GM19395 (cell line): ENCODE data around the gene LAMA4.

ENCODE experiments used
- ATAC-seq: cut with Tn5 transposase; IDR thresholded peaks from one replicate; pipeline ENCODE4 v1.9.1; 2021; ENCODE audit warnings: mild to moderate bottlenecking, moderate library complexity; ENCODE audit not compliant: unreplicated experiment

The LAMA4 gene

GRCh38 chr6:112193535-112194051 is 60.8 kb downstream of the LAMA4 start:
- no peak for ATAC-seq

GRCh38 chr6:112193117-112193516 is 61.2 kb downstream of the LAMA4 start:
- no peak for ATAC-seq

GRCh38 chr6:112191509-112192020 is 62.8 kb downstream of the LAMA4 start:
- ATAC-seq: no peak

GRCh38 chr6:112190164-112190563 is 64.2 kb downstream of the LAMA4 start:
- ATAC-seq: no peak

GRCh38 chr6:112189494-112189893 is 64.9 kb downstream of the LAMA4 start:
- no peak for ATAC-seq

GRCh38 chr6:112188906-112189305 is 65.5 kb downstream of the LAMA4 start:
- ATAC-seq: no peak

GRCh38 chr6:112187736-112188135 is 66.6 kb downstream of the LAMA4 start:
- no peak for ATAC-seq

- ATAC-seq: no peak
Measured at GRCh38 chr6:112184951-112185350, 69.4 kb downstream of the LAMA4 start.

GRCh38 chr6:112183271-112183671 is 71.1 kb downstream of the LAMA4 start:
- no peak for ATAC-seq

- ATAC-seq: no peak
Measured at GRCh38 chr6:112181130-112181529, 73.2 kb downstream of the LAMA4 start.

GRCh38 chr6:112180095-112180820 is 74.1 kb downstream of the LAMA4 start:
- peak; percentile 82 for ATAC-seq

GRCh38 chr6:112179631-112180030 is 74.7 kb downstream of the LAMA4 start:
- ATAC-seq: no peak

GRCh38 chr6:112178846-112179245 is 75.5 kb downstream of the LAMA4 start:
- no peak for ATAC-seq

- ATAC-seq: no peak
Measured at GRCh38 chr6:112177092-112177491, 77.3 kb downstream of the LAMA4 start.

GRCh38 chr6:112176175-112176574 is 78.2 kb downstream of the LAMA4 start:
- no peak for ATAC-seq

- no peak for ATAC-seq
Measured at GRCh38 chr6:112173221-112173804, 81.1 kb downstream of the LAMA4 start.

- ATAC-seq: no peak
Measured at GRCh38 chr6:112172540-112172939, 81.8 kb downstream of the LAMA4 start.

- no peak for ATAC-seq
Measured at GRCh38 chr6:112169541-112169940, 84.8 kb downstream of the LAMA4 start.

- peak; percentile 99 for ATAC-seq
Measured at GRCh38 chr6:112163295-112164257, 90.8 kb downstream of the LAMA4 start.

GRCh38 chr6:112160745-112161144 is 93.6 kb downstream of the LAMA4 start:
- no peak for ATAC-seq

- ATAC-seq: no peak
Measured at GRCh38 chr6:112156668-112157067, 97.7 kb downstream of the LAMA4 start.
